C4-2B (cell line): ENCODE results near the gene ADAM22.

Experiments used
- CTCF ChIP-seq: fragments of 450-650 bp; conservative IDR thresholded peaks from 2 replicates; pipeline ENCODE4 v1.5.1; 2017; ENCODE audit warnings: mild to moderate bottlenecking
- ZFX ChIP-seq: fragments of 450-650 bp; IDR thresholded peaks from 2 replicates; pipeline ENCODE4 v1.6.1; 2017

GRCh38 chr7:88072715-88073055, 138.6 kb downstream of the ADAM22 start:
- no peak for TF ChIP-seq CTCF
- no peak for TF ChIP-seq ZFX
